HFF-Myc (cell line): ENCODE results near the gene TMEM229A.

Source experiments
- DNase-seq: peaks from one replicate; pipeline ENCODE4 v3.0.0-alpha.2; 2011; ENCODE audit warnings: low read depth; ENCODE audit errors: extremely low read depth
- H3K4me3 ChIP-seq: replicated peaks from 2 replicates; pipeline ENCODE4 v1.5.1; 2011; ENCODE audit warnings: low read depth, mild to moderate bottlenecking, control low read depth, low read length
- CTCF ChIP-seq: IDR thresholded peaks from 2 replicates; pipeline ENCODE4 v1.5.1; 2012; ENCODE audit warnings: mild to moderate bottlenecking, low read depth, low read length, control low read depth; ENCODE audit errors: missing control alignments

Gene TMEM229A

GRCh38 chr7:123998921-123999320, 33.9 kb downstream of the TMEM229A start:
- DNase-seq, result no peak
- no peak overlapping the region for H3K4me3 ChIP-seq
- TF ChIP-seq CTCF, result no peak

GRCh38 chr7:123996327-123996625, 36.6 kb downstream of the TMEM229A start:
- no peak for DNase-seq
- TF ChIP-seq CTCF, result no peak
- no peak overlapping the region for H3K4me3 ChIP-seq

GRCh38 chr7:123995617-123996326, 37.1 kb downstream of the TMEM229A start:
- no peak for DNase-seq
- TF ChIP-seq CTCF, result no peak
- no peak overlapping the region for H3K4me3 ChIP-seq

GRCh38 chr7:123994449-123994848, 38.4 kb downstream of the TMEM229A start:
- H3K4me3 ChIP-seq, result no peak overlapping the region
- no peak for TF ChIP-seq CTCF
- DNase-seq, result no peak

- no peak overlapping the region for H3K4me3 ChIP-seq
- TF ChIP-seq CTCF, result no peak
- DNase-seq, result no peak
These were observed 38.9 kb downstream of the TMEM229A start for GRCh38 chr7:123993996-123994395.

- no peak for TF ChIP-seq CTCF
- no peak overlapping the region for H3K4me3 ChIP-seq
- DNase-seq, result no peak
These were observed 39.9 kb downstream of the TMEM229A start for GRCh38 chr7:123992913-123993518.

- DNase-seq, result no peak
- no peak overlapping the region for H3K4me3 ChIP-seq
- TF ChIP-seq CTCF, result no peak
These were observed 45.4 kb downstream of the TMEM229A start for GRCh38 chr7:123987445-123987844.
